Measurements from ENCODE around the gene LNX1. TPM values are rescaled to one million over a fixed set of nuclear protein-coding genes. Genes with fewer than 3 reads are reported as not detected.

The LNX1 gene
- total RNA-seq, 1 donor from 2014 or later: 0.34 TPM

DNA sequence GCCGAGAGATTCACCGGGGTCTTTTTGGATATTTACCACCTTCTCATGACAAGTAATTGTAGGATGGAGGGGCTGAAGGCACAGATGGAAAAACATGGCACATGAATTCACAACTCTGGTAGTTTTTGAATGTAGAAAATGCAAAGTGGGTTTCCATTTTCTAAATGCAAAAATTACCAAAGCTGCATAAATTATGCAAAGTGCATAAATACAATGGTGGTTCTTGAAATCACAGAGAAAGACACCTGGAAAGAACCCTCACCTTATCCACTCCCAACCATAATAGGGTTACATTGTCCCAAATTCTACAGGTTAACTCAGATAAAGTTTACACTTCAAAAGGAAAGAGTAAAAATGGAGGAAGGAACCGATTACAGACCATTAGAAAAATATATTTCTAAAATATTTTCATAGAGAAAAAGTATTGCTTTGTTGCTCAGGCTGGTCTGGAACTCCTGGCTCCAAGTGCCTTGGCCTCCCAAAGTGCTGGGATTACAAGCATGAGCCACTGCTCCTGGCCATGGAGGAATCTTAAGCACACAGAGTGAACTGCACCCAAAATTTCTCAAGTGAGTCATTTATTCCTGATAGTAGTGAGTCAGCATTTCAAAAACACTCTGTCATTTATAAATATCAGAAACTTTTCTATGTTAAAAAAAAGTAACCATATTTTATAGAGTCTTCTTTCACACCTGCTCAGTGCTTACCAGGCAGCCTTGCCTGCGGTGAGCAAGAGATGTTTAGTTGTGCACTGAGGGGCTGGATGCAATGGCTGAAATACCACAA is 112.4 kb downstream of the LNX1 start:
- Histone ChIP-seq H4K20me1 (ENCODE audit: low read depth) (no peaks in the 10 kb centered on the region), H3K4me2 (no peak overlapping the region), H3K9me3 (ENCODE audit: low read depth) (no peaks in the 10 kb centered on the region), H3K27ac (no peak overlapping the region), H3K4me1 (peaks cover 16% of the 10 kb centered on the region), H3K4me3 (no peak overlapping the region), H3K79me2 (ENCODE audit: low read depth) (no peaks in the 10 kb centered on the region), H2AFZ (replicated peaks) (no peak overlapping the region), H3K9ac (no peak overlapping the region), H3K36me3 (no peaks in the 10 kb centered on the region), H3K27me3 (no peaks in the 10 kb centered on the region), H3F3A (ENCODE audit: low read depth) (peaks cover 11% of the 10 kb centered on the region)
- Mint-ChIP-seq H3K9me3 (no peaks in the 10 kb centered on the region), H3K27ac (no peak overlapping the region), H3K36me3 (no peaks in the 10 kb centered on the region), H3K4me1 (no peaks in the 10 kb centered on the region), H3K4me3 (no peak overlapping the region), H3K27me3 (ENCODE audit: insufficient read depth, low read depth) (no peaks in the 10 kb centered on the region)
- TF ChIP-seq EZH2 (IDR thresholded peaks at IDR 0.05): no peak
- no peak for TF ChIP-seq EZH2phosphoT487 (IDR thresholded peaks at IDR 0.05)
- TF ChIP-seq, protein P1, sequence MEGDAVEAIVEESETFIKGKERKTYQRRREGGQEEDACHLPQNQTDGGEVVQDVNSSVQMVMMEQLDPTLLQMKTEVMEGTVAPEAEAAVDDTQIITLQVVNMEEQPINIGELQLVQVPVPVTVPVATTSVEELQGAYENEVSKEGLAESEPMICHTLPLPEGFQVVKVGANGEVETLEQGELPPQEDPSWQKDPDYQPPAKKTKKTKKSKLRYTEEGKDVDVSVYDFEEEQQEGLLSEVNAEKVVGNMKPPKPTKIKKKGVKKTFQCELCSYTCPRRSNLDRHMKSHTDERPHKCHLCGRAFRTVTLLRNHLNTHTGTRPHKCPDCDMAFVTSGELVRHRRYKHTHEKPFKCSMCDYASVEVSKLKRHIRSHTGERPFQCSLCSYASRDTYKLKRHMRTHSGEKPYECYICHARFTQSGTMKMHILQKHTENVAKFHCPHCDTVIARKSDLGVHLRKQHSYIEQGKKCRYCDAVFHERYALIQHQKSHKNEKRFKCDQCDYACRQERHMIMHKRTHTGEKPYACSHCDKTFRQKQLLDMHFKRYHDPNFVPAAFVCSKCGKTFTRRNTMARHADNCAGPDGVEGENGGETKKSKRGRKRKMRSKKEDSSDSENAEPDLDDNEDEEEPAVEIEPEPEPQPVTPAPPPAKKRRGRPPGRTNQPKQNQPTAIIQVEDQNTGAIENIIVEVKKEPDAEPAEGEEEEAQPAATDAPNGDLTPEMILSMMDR (IDR thresholded peaks at IDR 0.05): no peak
- no peak for DNase-seq (ENCODE audit: low spot score)

DNA sequence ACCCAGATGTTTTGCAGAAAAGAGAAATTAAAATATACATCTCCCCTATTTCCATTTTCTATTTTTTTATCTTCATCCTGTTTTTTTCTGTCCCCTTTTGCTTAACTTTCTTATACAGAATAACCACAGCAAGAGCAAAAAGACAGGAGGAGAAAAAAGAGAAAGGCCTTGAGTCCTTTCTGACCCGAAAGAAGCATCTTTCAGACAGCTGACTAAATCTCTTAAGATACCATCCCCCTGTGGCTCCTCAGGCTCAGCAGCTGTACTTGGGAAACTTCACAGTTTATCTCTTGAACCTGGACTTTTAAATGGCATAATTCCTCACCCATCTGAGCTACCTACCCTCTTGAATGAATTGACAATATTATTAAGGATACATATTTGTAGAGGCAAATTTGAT is 113.7 kb downstream of the LNX1 start:
- peaks cover 16% of the 10 kb centered on the region for H3K4me1 ChIP-seq
- H3K36me3 Mint-ChIP-seq: no peaks in the 10 kb centered on the region
- no peak for TF ChIP-seq EZH2phosphoT487 (IDR thresholded peaks at IDR 0.05)
- TF ChIP-seq EZH2 (IDR thresholded peaks at IDR 0.05): no peak
- TF ChIP-seq, protein P1 (IDR thresholded peaks at IDR 0.05): no peak
- no peaks in the 10 kb centered on the region for H3K36me3 ChIP-seq
- no peaks in the 10 kb centered on the region for H4K20me1 ChIP-seq (ENCODE audit: low read depth)
- no peak overlapping the region for H3K9ac ChIP-seq
- no peak overlapping the region for H3K4me3 Mint-ChIP-seq
- peaks cover 11% of the 10 kb centered on the region for H3F3A ChIP-seq (ENCODE audit: low read depth)
- no peak overlapping the region for H3K27ac Mint-ChIP-seq
- H2AFZ ChIP-seq (replicated peaks): peak overlapping the region; percentile 90
- H3K27me3 ChIP-seq: no peaks in the 10 kb centered on the region
- H3K9me3 ChIP-seq (ENCODE audit: low read depth): no peaks in the 10 kb centered on the region
- H3K9me3 Mint-ChIP-seq: no peaks in the 10 kb centered on the region
- no peak overlapping the region for H3K4me2 ChIP-seq
- H3K27me3 Mint-ChIP-seq (ENCODE audit: insufficient read depth, low read depth): no peaks in the 10 kb centered on the region
- DNase-seq (ENCODE audit: low spot score): no peak
- no peaks in the 10 kb centered on the region for H3K4me1 Mint-ChIP-seq
- no peak overlapping the region for H3K27ac ChIP-seq
- H3K79me2 ChIP-seq (ENCODE audit: low read depth): no peaks in the 10 kb centered on the region
- H3K4me3 ChIP-seq: no peak overlapping the region

DNA sequence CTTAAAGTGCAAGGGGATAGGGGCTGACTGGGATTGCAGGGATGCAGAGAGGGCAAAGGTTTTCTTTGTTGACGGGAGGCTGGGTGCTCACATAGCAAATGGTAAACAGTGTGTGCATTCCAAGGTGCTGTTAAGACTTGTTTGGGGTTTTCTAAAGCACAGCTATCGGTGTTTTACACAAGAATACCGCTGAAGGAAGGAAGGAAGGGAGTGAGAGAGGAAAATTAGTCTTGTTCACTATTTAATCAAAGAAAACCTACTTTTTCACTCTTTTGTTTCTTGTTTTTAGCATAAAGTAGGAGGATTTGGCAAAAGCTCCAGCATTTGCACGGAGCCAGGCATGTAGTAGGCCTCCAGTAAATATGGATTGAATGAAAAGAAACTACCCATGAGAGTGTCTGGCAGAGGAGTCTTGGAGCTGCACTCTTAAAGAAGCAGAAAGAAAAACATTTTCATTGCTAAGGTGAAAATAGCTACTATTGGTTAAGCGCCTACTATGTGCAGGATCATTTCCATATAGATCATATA is 114.2 kb downstream of the LNX1 start:
- H3K9me3 ChIP-seq (ENCODE audit: low read depth): no peaks in the 10 kb centered on the region
- H3K4me3 ChIP-seq: no peak overlapping the region
- H3K27ac ChIP-seq: no peak overlapping the region
- no peaks in the 10 kb centered on the region for H3K79me2 ChIP-seq (ENCODE audit: low read depth)
- no peak overlapping the region for H3K4me3 Mint-ChIP-seq
- no peaks in the 10 kb centered on the region for H3K9me3 Mint-ChIP-seq
- H3K36me3 ChIP-seq: no peaks in the 10 kb centered on the region
- no peaks in the 10 kb centered on the region for H3K27me3 Mint-ChIP-seq (ENCODE audit: insufficient read depth, low read depth)
- H3K4me1 Mint-ChIP-seq: no peaks in the 10 kb centered on the region
- no peak overlapping the region for H3K27ac Mint-ChIP-seq
- no peaks in the 10 kb centered on the region for H4K20me1 ChIP-seq (ENCODE audit: low read depth)
- peaks cover 16% of the 10 kb centered on the region for H3K4me1 ChIP-seq
- peak; percentile 26 for DNase-seq (ENCODE audit: low spot score)
- H3K36me3 Mint-ChIP-seq: no peaks in the 10 kb centered on the region
- peak overlapping the region; percentile 19 for H3K4me2 ChIP-seq
- no peak overlapping the region for H3K9ac ChIP-seq
- TF ChIP-seq EZH2 (IDR thresholded peaks at IDR 0.05): no peak
- no peak for TF ChIP-seq EZH2phosphoT487 (IDR thresholded peaks at IDR 0.05)
- TF ChIP-seq, protein P1 (IDR thresholded peaks at IDR 0.05): no peak
- peak overlapping the region; percentile 90 for H2AFZ ChIP-seq (replicated peaks)
- H3K27me3 ChIP-seq: no peaks in the 10 kb centered on the region
- H3F3A ChIP-seq (ENCODE audit: low read depth): peaks cover 11% of the 10 kb centered on the region

All from neural progenitor cell (in vitro differentiated cells).